Heart right ventricle (tissue), 16 donors: ENCODE data around the gene KLC1. TPM values are rescaled to one million over a fixed set of nuclear protein-coding genes. Genes with fewer than 3 reads are reported as not detected.
A peak's percentile ranks its signal among the peaks of the same experiment; 100 is the strongest.

Experiments used
- ATAC-seq, 8 donors: fragments of 200-7000 bp; cut with Tn5 transposase; one replicate each; pipeline ENCODE4 v1.9.1; 2020; ENCODE audit warnings: mild to moderate bottlenecking in 8 of 8, moderate library complexity in 8 of 8, moderate number of reproducible peaks in 1 of 8
- DNase-seq, 2 donors: peaks; one replicate each; pipeline ENCODE4 v3.0.0-alpha.2; 2020
- H3K27ac ChIP-seq, 10 donors: fragments of 200-600 bp; sonication (generic) in 2 of 10; one replicate each; pipeline versions ENCODE4 v1.5.0 to v1.8.0; 2020 to 2022; ENCODE audit warnings: mild to moderate bottlenecking in 3 of 10
- H3K27me3 ChIP-seq, 7 donors: fragments of 200-600 bp; one replicate each; pipeline ENCODE4 v1.8.0; 2021 to 2022; ENCODE audit warnings: mild to moderate bottlenecking in 2 of 7
- H3K36me3 ChIP-seq, 9 donors: fragments of 200-600 bp; sonication (generic) in 1 of 9; one replicate each; pipeline versions ENCODE4 v1.5.0 to v1.8.0; 2020 to 2022; ENCODE audit warnings: mild to moderate bottlenecking in 2 of 9
- H3K4me1 ChIP-seq, 9 donors: fragments of 200-600 bp; sonication (generic) in 1 of 9; one replicate each; pipeline versions ENCODE4 v1.5.0 to v1.8.0; 2020 to 2022; ENCODE audit warnings: mild to moderate bottlenecking in 4 of 9
- H3K4me3 ChIP-seq, 10 donors: fragments of 200-600 bp; sonication (generic) in 2 of 10; one replicate each; pipeline versions ENCODE4 v1.5.0 to v1.8.0; 2020 to 2022; ENCODE audit warnings: mild to moderate bottlenecking in 7 of 10, moderate library complexity in 2 of 10
- H3K9me3 ChIP-seq, 11 donors: fragments of 200-600 bp in 10 of 11; sonication (generic) in 2 of 11; one replicate each; pipeline versions ENCODE4 v1.5.0 to v1.8.0; 2013 to 2022; ENCODE audit warnings: mild to moderate bottlenecking in 2 of 11, control low read depth in 1 of 11, moderate library complexity in 1 of 11
- CTCF ChIP-seq, 9 donors: fragments of 200-600 bp; sonication (generic) in 2 of 9; IDR thresholded peaks; one replicate each; pipeline versions ENCODE4 v1.5.0 to v1.8.0; 2021 to 2022; ENCODE audit warnings: antibody characterized with exemption in 9 of 9, mild to moderate bottlenecking in 5 of 9, moderate library complexity in 1 of 9
- WGBS, 2 donors: extraction: QIAGEN DNeasy Blood & Tissue Kit; methylation state at CpG; one replicate each; pipeline ENCODE4 v1.1.7; 2013; ENCODE audit warnings: inconsistent platforms in 1 of 2; 5-methylcytosine and 5-hydroxymethylcytosine counted together
- intact Hi-C, 10 donors: fragments of 100-400 bp; cut with DNase I; formaldehyde crosslinking; loops; one replicate each; pipeline versions ENCODE4 v1.11.1 to v1.14.2; 2022
- polyA plus RNA-seq, 2 donors: library from polyadenylated mRNA; stranded (reverse); fragments of 200-250 nt; gene quantifications; one replicate each; pipeline ENCODE4 v1.2.3, GENCODE V29; 2013
- total RNA-seq, 10 donors: library from RNA; stranded (reverse); fragmentation: NEBNext Ultra II Directional in 3 of 10; extraction: Animal tissue kit (Norgen Biotek cat#: 25700) in 3 of 10; gene quantifications; one replicate each; pipeline versions ENCODE4 v1.2.1 to v1.2.4, GENCODE V29; 2021 to 2023
- donor health status: Arrhythmogenic right ventricular cardiomyopathy.
- donor health status: ischemic (EF 13 %, LVEDD 7.1; RV severe dilation, severe dysfunction).
- donor health status: healthy with polysubstance abuse.
- donor health status: DM: no; HTN: yes; CAD: no.
- donor health status: DM: no; HTN: no; CAD: no.
- donor health status: ischemic (EF 25% LVEDD 6.9; RV normal size, moderate dysfunction).
- donor health status: ischemic (EF 25% LVEDD 5.7; RV mildly dilated, moderate dysfunction).
- donor health status: healthy.
- donor health status: DM: yes; HTN: yes; CAD: no.
- donor health status: Ischemic cardiomyopathy.
- donor health status: ischemic (EF 35%, LVEDD 5.7; RV mildly dilated, moderate dysfunction).
- donor health status: nonischemic (EF 11% LVEDD 7.7; RV severe dilation, severe dysfunction).
- donor health status: DM: yes; HTN: yes; CAD: no.
- donor health status: PGD.
- donor health status: ischemic (EF 29% LVEDD 5.4; RV normal size, mild dysfunction).
- donor health status: nonischemic (EF 23%, LVEDD 6.1; RV moderate dilation, normal function).

The KLC1 gene
- total and polyA plus RNA-seq, 12 donors = 123 to 220 (median 151) TPM

GRCh38 chr14:103734081-103734888, 105.3 kb downstream of the KLC1 start:
- Histone ChIP-seq H3K4me1 (peaks cover 4 to 66% (median 33%) of the 10 kb centered on the region in 9 donors), H3K36me3 (peaks cover 0 to 95% (median 55%) of the 10 kb centered on the region in 9 donors), H3K9me3 (no peaks in the 10 kb centered on the region), H3K4me3 (no peak overlapping the region), H3K27me3 (no peaks in the 10 kb centered on the region), H3K27ac (peak overlapping the region in 2 of 10 donors; percentile 30 to 42)
- ATAC-seq (no peak), DNase-seq (no peak)
- intact Hi-C loops = no loop called here
- TF ChIP-seq CTCF (IDR thresholded peaks at IDR 0.05) = no peak
- WGBS, 2 donors = 91% methylated on average over 23 of the region's 23 CpGs

GRCh38 chr14:103735022-103735421, 106.0 kb downstream of the KLC1 start:
- TF ChIP-seq CTCF (IDR thresholded peaks at IDR 0.05) = no peak
- peak overlapping the region in 8 of 10 donors; percentile 10 to 42 (median 34) for H3K27ac ChIP-seq
- DNase-seq = no peak

GRCh38 chr14:103735439-103735814, 106.4 kb downstream of the KLC1 start:
- H3K4me1 ChIP-seq = peaks cover 4 to 55% (median 22%) of the 10 kb centered on the region in 9 donors
- peaks cover 0 to 95% (median 54%) of the 10 kb centered on the region in 9 donors for H3K36me3 ChIP-seq
- H3K27ac ChIP-seq = peak overlapping the region in 7 of 10 donors; percentile 25 to 42 (median 34)
- DNase-seq = no peak
- H3K27me3 ChIP-seq = no peaks in the 10 kb centered on the region
- 59 to 60% methylated on average over 7 of the region's 7 CpGs for WGBS, 2 donors
- no peaks in the 10 kb centered on the region for H3K9me3 ChIP-seq
- peak in 7 of 9 donors; percentile 9 to 41 (median 36) for TF ChIP-seq CTCF (IDR thresholded peaks at IDR 0.05)
- no peak overlapping the region for H3K4me3 ChIP-seq
- ATAC-seq = peak in 5 of 8 donors; percentile 14 to 50 (median 35)
- intact Hi-C loops = no loop called here

More at GRCh38 chr14:103735022-103735421, 106.0 kb downstream of the KLC1 start:
- peaks cover 4 to 59% (median 26%) of the 10 kb centered on the region in 9 donors for H3K4me1 ChIP-seq
- H3K27me3 ChIP-seq = no peaks in the 10 kb centered on the region
- H3K36me3 ChIP-seq = peaks cover 0 to 95% (median 54%) of the 10 kb centered on the region in 9 donors
- no peaks in the 10 kb centered on the region for H3K9me3 ChIP-seq
- intact Hi-C loops = no loop called here
- 42 to 47% methylated on average over 12 of the region's 12 CpGs for WGBS, 2 donors
- no peak overlapping the region for H3K4me3 ChIP-seq
- ATAC-seq = peak in 2 of 8 donors; percentile 1 to 6

GRCh38 chr14:103735815-103736545, 107.0 kb downstream of the KLC1 start:
- intact Hi-C loops = no loop called here

More at GRCh38 chr14:103735815-103736545, 107.0 kb downstream of the KLC1 start:
- peaks cover 4 to 49% (median 21%) of the 10 kb centered on the region in 9 donors for H3K4me1 ChIP-seq
- TF ChIP-seq CTCF (IDR thresholded peaks at IDR 0.05) = no peak
- 84 to 85% methylated on average over 22 of the region's 22 CpGs for WGBS, 2 donors
- ATAC-seq = peak in 3 of 8 donors; percentile 1 to 6 (median 2)
- no peaks in the 10 kb centered on the region for H3K27me3 ChIP-seq
- no peak overlapping the region for H3K4me3 ChIP-seq
- no peaks in the 10 kb centered on the region for H3K9me3 ChIP-seq
- H3K36me3 ChIP-seq = peaks cover 0 to 96% (median 54%) of the 10 kb centered on the region in 9 donors
- H3K27ac ChIP-seq = peak overlapping the region in 4 of 10 donors; percentile 29 to 42 (median 37)
- DNase-seq = no peak
